ENCODE results near the gene FNDC3B.

GRCh38 chr3:172129850-172130716 lies 90.7 kb downstream of the FNDC3B start:
- TF ChIP-seq POLR2A (IDR thresholded peaks at IDR 0.05) (no peak), CTCF (IDR thresholded peaks at IDR 0.05) (no peak), POLR2AphosphoS5 (IDR thresholded peaks at IDR 0.05) (peak; percentile 81 to 87 (median 86)), EP300 (IDR thresholded peaks at IDR 0.05) (peak; percentile 20 to 72 (median 46))
